GM19463 (cell line): Measurements from ENCODE around the gene GALNT18.

Experiments
- ATAC-seq: cut with Tn5 transposase; IDR thresholded peaks from one replicate; pipeline ENCODE4 v1.9.1; 2021; ENCODE audit warnings: mild to moderate bottlenecking, moderate library complexity; ENCODE audit not compliant: unreplicated experiment

The GALNT18 gene

GRCh38 chr11:11320825-11321224 is 301.0 kb downstream of the GALNT18 start:
- no peak for ATAC-seq

GRCh38 chr11:11318961-11319360 is 302.8 kb downstream of the GALNT18 start:
- ATAC-seq, result no peak

DNA sequence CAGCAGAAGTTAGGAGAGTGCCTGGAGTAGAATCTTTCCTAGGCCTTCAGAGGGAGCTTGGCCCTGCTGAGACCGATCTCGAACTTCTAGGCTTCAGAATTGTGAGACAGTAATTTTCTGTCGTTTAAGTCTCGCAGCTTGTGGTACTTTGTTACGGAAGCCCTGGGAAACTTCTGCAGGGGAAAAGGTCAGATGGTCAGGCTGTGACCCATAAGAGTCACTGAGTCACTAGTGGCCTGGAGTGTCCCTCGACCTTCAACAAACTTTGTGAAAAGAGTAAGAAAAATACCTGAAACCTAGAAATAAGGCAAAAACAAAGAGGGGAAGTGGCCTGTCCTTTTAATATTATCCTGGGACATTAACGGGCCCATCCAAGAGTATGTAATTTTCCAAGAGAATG is 303.3 kb downstream of the GALNT18 start:
- ATAC-seq, result no peak

DNA sequence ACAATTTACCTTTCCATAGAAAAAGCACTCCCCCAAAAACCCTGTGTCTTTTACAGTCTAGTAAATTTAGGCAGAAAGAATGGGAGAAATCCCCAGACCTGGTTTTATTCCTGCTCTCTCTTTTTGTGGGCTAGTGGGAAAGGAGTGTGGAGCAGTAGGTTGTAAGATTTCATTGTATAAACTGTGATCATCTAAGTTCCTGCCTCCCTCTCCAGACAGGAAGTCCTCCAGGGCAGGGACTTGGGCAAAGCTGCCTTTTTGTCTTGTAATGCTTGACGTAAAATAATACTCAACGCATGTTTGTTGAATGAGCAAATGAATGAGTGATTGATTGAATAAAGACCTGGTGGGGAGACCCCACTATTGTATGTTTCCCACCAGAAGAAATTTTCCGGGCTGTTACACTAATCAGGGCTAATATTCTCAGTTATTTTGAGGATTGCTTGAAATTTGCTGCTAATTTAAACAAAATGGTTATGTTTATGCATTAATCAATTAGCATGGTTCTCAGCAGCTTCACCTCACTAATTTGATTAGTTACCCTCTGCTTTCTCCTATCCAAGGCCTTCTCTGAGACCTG is 305.1 kb downstream of the GALNT18 start:
- no peak for ATAC-seq

GRCh38 chr11:11313902-11314692 is 307.7 kb downstream of the GALNT18 start:
- no peak for ATAC-seq

- ATAC-seq, result no peak
These were observed 308.4 kb downstream of the GALNT18 start for GRCh38 chr11:11313426-11313825.

DNA sequence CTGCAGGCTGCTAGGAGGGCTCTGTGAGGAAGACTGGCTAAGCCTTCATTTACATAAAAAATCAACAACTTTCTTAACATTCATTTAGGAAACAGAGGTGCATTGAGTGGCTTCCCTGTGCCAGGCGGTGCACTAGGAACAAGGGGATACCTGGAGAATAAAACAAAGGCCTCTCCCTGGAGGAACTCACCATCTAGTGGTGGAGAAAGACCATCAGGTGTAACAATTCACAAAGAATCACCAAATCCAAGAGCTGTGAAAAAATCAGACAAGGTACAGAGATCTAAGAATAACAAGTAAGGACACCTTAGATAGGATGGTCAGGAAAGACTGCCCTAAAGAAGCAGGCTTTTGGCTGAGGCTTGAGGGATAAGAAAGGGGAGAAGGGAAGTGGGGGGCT is 309.1 kb downstream of the GALNT18 start:
- ATAC-seq, result no peak

GRCh38 chr11:11311169-11311568 is 310.6 kb downstream of the GALNT18 start:
- no peak for ATAC-seq

DNA sequence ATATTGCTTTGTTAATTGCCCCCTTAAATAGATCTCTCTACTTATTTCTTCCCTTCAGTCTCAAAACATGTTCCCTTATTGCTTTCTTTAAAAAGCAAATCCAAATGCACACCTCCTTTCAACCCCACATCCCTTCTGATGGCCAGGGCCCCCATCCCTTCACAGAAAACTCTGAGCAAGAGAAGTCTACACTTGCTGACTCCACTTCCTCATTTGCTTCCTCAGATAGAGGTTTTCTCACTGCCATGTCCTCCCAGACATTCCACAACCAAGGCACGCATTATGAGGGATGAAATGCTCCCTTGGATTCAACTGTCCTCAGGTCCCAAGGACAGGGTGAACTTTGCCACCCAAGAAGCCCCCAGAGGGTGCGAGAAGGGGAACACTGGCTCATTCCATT is 311.9 kb downstream of the GALNT18 start:
- ATAC-seq, result no peak

DNA sequence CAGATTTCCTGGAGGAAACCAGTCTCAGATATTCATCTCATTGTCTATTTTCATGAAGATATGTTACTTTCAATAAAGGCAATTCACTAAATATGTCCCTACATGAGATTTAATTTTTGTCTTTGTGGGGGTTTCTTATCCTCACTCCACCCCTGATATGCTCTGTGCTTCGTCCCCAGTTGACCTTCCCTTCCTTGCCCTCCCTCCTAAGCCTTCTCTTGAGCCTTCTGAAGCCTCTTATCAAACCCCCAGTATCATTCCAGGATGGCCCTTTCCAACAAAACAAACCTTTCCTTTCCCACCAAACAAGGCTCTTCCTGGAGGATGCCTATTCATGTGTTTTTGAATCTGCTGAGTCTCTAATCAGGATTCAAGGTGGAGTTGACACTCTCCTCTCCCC is 313.6 kb downstream of the GALNT18 start:
- no peak for ATAC-seq

GRCh38 chr11:11306855-11307254 is 314.9 kb downstream of the GALNT18 start:
- no peak for ATAC-seq

- ATAC-seq, result no peak
These were observed 317.3 kb downstream of the GALNT18 start for GRCh38 chr11:11304550-11304949.

DNA sequence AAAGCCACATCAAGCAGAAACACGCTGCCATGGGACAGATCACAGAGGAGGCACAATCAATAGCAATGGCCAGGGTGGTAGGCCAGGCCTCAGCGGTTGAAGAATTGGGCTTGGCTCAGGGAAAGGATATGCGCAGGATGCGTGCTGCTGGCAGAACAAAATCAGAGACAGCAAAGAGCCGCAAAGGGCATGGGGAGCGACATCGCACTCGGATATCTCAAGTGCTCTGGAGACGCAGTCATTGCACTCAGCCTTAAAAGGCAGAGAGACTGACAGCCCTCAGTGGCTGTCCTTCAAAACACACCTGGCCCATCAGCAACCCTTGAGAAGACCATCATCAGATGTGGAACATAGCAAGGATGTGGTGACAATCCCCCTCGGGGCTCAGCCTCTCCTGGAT is 319.2 kb downstream of the GALNT18 start:
- ATAC-seq, result no peak

DNA sequence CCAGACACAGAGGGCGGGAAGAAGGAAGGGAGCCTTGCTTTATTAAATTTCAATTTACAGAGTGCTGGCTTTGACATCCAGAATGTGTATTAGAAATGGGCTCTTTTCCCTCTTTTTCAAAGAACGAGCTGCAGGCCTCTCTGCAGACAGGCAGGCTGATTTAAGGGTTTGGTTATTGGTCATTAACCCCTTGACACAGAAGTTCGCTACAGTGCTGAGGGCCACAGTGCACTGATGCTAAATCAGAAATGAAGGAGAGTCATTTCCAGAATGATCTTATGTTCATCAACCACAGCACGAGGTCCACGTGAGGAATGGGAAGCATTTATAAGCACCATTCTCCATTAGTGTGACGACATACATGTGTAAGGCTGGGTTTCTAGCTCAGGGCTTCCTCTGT is 320.6 kb downstream of the GALNT18 start:
- no peak for ATAC-seq

- ATAC-seq, result no peak
These were observed 324.2 kb downstream of the GALNT18 start for GRCh38 chr11:11297578-11297977.

GRCh38 chr11:11296434-11296833 is 325.4 kb downstream of the GALNT18 start:
- ATAC-seq, result no peak

DNA sequence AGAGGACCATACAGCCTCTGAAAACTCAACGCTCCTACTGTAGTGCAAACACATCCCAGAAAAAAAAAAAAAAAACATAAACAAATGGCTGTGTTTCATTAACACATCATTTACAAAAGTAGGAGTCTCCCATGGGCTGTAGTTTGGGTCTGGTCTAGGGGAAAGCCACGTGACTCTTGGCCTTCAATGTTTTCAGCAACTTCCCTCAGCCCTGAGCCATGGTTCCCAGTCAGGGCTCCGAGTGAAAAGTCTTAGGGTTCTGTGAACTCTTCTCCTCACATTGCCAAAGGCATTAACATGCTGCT is 327.3 kb downstream of the GALNT18 start:
- no peak for ATAC-seq

- ATAC-seq, result no peak
These were observed 327.8 kb downstream of the GALNT18 start for GRCh38 chr11:11293798-11294550.

- ATAC-seq, result no peak
These were observed 329.0 kb downstream of the GALNT18 start for GRCh38 chr11:11292839-11293238.

DNA sequence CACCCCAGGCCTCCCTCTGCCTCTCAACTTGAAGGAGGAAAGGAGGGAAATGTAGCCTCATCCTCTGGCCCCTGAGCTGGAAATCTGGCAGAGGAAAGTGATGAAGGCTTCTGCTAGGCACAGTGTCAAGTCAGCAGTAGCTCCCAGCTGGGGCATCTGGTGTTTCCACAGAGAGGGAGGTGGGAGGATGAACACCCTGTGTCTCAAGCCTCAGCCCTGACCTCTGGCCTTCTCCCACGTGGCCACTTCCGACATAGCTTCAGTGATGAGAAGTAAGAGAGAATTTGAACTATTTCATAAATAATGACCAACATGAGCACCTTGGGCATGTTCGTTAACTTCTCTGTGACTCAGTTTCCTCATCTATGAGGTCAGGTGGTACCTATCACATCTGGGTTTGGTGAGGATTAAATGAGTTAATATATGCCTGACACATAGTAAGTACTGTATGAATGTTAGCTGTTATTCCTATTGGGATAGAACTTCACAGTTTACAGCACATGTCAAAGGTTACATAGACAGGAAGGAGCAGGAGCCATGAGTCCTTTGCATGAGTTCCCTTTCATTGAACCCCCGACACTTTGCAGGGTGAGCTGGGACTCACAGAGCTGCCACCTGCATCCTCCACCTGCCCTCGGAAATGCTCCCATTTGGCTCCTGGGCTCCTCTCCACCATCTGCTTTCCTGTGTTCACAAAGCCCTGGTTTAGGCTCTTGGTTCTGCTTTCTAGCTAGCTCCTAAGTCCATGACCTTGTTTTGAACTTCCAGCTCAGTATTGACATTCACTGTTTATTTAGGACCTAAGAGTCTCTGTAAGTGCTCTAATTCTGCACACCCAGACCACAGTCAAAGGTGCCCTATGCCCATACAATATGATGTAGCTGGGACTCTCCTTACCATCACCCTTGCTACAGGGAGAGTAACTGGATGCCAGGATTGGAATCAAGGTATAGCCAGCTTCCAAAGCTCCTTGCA is 330.5 kb downstream of the GALNT18 start:
- ATAC-seq, result no peak

DNA sequence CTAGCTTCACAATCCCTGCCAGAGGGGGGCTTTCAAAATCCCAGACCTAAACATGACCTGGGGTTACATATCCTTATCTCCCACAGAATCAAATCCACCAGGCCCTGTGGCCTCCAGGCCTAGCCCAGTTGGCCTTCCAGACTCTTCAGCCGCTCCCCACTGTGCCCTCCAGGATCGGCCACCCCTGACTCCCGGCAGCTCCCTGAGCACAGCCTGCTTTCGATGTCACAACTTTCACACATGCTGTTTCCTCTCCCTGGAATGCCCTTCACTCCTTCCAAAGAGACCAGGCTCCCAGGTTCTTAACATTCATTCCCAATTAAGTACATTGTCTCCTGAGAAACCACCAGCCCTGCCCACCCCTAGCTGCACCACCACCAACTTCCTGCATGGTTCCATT is 331.5 kb downstream of the GALNT18 start:
- ATAC-seq, result no peak
